Measurements from ENCODE around the gene PRAMEF1. TPM values are rescaled to one million over a fixed set of nuclear protein-coding genes. Genes with fewer than 3 reads are reported as not detected.
"Not testable (repeated sequence)": the region's sequence is repeated elsewhere in the genome, so short reads cannot be mapped to it uniquely, and the experiment has no call there.

PRAMEF1 gene
- total RNA-seq, 2 experiments from 2014 or later = not detected

GRCh38 chr1:12764016-12764415 lies 27.2 kb upstream of the PRAMEF1 start:
- no peak overlapping the region for H3K4me3 Mint-ChIP-seq
- POLR2A ChIA-PET = interaction anchor here (0.6 kb wide), 1 partner anchor 1262 kb away, joined by 3 read pairs; no protein-coding TSS in a partner anchor
- intact Hi-C loops (cut with micrococcal nuclease) = no loop called here
- H3K4me1 Mint-ChIP-seq (ENCODE audit: low read depth) = no peaks in the 10 kb centered on the region
- peaks cover 17% of the 10 kb centered on the region for H3K27me3 Mint-ChIP-seq
- no peak for DNase-seq
- CTCF ChIA-PET = no interaction called here
- no peak overlapping the region for H3K27ac Mint-ChIP-seq
- no peaks in the 10 kb centered on the region for H3K9me3 Mint-ChIP-seq
- H3K36me3 Mint-ChIP-seq = no peaks in the 10 kb centered on the region

- no peak overlapping the region for H3K27ac Mint-ChIP-seq
- POLR2A ChIA-PET = no interaction called here
- H3K9me3 Mint-ChIP-seq = no peaks in the 10 kb centered on the region
- no peak overlapping the region for H3K4me3 Mint-ChIP-seq
- H3K36me3 Mint-ChIP-seq = no peaks in the 10 kb centered on the region
- intact Hi-C loops (cut with micrococcal nuclease) = no loop called here
- CTCF ChIA-PET = no interaction called here
- H3K4me1 Mint-ChIP-seq (ENCODE audit: low read depth) = no peaks in the 10 kb centered on the region
- peaks cover 29% of the 10 kb centered on the region for H3K27me3 Mint-ChIP-seq
- no peak for DNase-seq
These were observed 22.2 kb upstream of the PRAMEF1 start for GRCh38 chr1:12769031-12769430.

DNA sequence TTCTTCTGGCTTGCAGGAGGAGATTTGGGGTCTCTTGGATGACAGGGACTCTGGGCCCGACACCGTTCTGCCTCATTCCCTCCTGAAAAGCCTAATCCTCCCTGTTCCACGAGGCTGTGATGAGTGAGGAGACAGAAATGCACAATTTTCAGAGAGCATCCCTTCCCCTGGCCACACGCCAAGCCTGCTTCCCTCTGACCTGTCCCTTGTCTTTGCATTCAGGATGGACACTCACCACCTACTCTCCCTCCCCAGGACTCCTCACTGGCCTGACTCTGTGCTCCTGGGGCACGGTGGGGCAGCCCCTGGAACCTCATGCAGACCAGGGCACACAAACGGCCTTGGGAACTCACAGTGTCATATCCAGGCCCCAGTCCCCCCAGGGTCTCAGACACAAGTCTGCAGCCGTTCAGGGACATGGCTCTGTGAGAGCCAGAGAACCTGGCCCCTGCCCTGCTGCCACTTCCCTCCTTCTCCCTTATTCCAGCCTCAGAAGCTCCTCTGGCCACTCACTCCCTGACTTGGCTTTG lies 21.2 kb upstream of the PRAMEF1 start:
- intact Hi-C loops (cut with micrococcal nuclease) = no loop called here
- Mint-ChIP-seq H3K27me3 (peaks cover 29% of the 10 kb centered on the region), H3K9me3 (no peaks in the 10 kb centered on the region), H3K4me1 (ENCODE audit: low read depth) (no peaks in the 10 kb centered on the region), H3K4me3 (no peak overlapping the region), H3K27ac (no peak overlapping the region), H3K36me3 (no peaks in the 10 kb centered on the region)
- ChIA-PET POLR2A (no interaction called here), CTCF (no interaction called here)
- no peak for DNase-seq

DNA sequence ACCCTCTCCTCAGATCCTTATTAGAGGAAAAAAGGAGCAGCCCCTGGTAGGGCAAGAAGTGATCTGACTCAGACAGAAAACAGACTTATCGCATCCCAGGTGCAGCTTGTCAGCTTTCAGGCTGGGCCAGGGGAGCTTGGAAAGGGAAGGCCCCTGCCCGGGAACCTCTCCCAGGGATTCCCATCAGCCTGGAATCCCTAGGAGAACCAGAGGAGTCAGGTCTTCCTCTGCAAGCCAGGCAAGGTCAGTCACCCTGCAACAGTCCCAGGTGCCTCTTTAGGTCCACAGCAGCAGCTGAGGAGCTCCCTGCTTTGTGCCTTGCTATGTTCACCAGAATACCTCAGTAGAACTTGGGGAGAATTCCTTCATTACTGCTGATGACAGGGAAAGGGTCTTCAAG lies 20.6 kb upstream of the PRAMEF1 start:
- H3K27me3 Mint-ChIP-seq = peaks cover 29% of the 10 kb centered on the region

DNA sequence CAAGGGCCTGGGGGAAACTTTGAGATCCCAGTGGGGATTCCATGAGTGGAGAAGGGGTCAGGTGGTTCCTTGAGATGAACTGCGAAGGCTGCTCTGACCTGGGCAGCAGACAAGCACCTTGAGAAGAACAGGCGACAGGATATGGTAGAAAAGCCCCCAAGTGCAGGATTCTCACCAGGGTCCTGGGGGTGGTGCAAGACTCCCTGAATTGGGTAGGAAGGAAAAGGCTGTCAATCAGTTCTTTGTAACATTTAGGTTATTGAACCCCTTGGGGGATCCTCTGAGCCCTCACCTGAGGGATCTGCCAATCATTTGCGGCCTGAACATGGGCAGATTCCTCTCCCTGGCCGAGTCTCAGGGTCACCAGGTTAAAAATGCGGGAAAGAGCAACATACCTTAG lies 20.0 kb upstream of the PRAMEF1 start:
- intact Hi-C loops (cut with micrococcal nuclease) = no loop called here
- CTCF ChIA-PET = no interaction called here
- no peak overlapping the region for H3K27ac Mint-ChIP-seq
- POLR2A ChIA-PET = no interaction called here
- no peaks in the 10 kb centered on the region for H3K9me3 Mint-ChIP-seq
- no peak for DNase-seq
- H3K4me3 Mint-ChIP-seq = no peak overlapping the region
- H3K36me3 Mint-ChIP-seq = no peaks in the 10 kb centered on the region
- peaks cover 29% of the 10 kb centered on the region for H3K27me3 Mint-ChIP-seq
- H3K4me1 Mint-ChIP-seq (ENCODE audit: low read depth) = no peaks in the 10 kb centered on the region

More for the DNA sequence above, 20.6 kb upstream of the PRAMEF1 start:
- CTCF ChIA-PET = no interaction called here
- no peak overlapping the region for H3K4me3 Mint-ChIP-seq
- H3K27ac Mint-ChIP-seq = no peak overlapping the region
- no peaks in the 10 kb centered on the region for H3K36me3 Mint-ChIP-seq
- H3K4me1 Mint-ChIP-seq (ENCODE audit: low read depth) = no peaks in the 10 kb centered on the region
- intact Hi-C loops (cut with micrococcal nuclease) = no loop called here
- no peaks in the 10 kb centered on the region for H3K9me3 Mint-ChIP-seq
- POLR2A ChIA-PET = no interaction called here
- no peak for DNase-seq

DNA sequence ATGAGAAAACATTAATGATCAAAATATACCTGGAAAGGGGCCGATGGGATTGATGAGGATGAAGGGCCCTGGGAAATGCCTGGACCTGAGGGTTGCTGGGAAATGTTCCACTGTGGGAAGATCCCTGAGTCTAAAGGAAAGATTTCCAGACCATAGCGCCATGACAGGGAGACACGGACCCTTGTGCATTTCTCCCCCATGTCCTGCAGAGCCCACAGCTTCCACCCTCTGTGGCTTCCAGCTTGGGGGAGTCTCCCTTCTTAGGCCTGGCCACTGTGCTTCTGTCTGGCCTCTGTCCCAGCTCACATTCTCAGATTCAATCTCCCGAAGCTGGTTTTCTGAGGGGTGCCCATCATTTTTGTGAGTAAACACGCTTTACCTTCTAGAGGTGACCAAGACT lies 18.7 kb upstream of the PRAMEF1 start:
- no peaks in the 10 kb centered on the region for H3K9me3 Mint-ChIP-seq
- intact Hi-C loops (cut with micrococcal nuclease) = no loop called here
- no peak overlapping the region for H3K4me3 Mint-ChIP-seq
- H3K4me1 Mint-ChIP-seq (ENCODE audit: low read depth) = no peaks in the 10 kb centered on the region
- no peak overlapping the region for H3K27ac Mint-ChIP-seq
- no peak for DNase-seq
- POLR2A ChIA-PET = no interaction called here
- no peaks in the 10 kb centered on the region for H3K36me3 Mint-ChIP-seq
- CTCF ChIA-PET = no interaction called here
- peaks cover 25% of the 10 kb centered on the region for H3K27me3 Mint-ChIP-seq

GRCh38 chr1:12773438-12773837 lies 17.8 kb upstream of the PRAMEF1 start, which contains the start of gene PRAMEF12:
PRAMEF12 (plus strand) TSS chr1:12773738; CDS start chr1:12774868, 1,130 bp downstream.
- no peak for DNase-seq
- ChIA-PET POLR2A (no interaction called here), CTCF (no interaction called here)
- Mint-ChIP-seq H3K4me3 (no peak within 1 kb of the TSS), H3K27ac (no peak within 1 kb of the TSS), H3K27me3 (peaks cover 24% of the 10 kb centered on the region), H3K9me3 (no peaks in the 10 kb centered on the region), H3K4me1 (ENCODE audit: low read depth) (no peaks in the 10 kb centered on the region), H3K36me3 (no peaks in the 10 kb centered on the region)
- intact Hi-C loops (cut with micrococcal nuclease) = no loop called here

GRCh38 chr1:12774801-12775345 lies 16.3 kb upstream of the PRAMEF1 start:
- Mint-ChIP-seq H3K27me3 (peaks cover 14% of the 10 kb centered on the region), H3K27ac (no peak overlapping the region), H3K36me3 (no peaks in the 10 kb centered on the region), H3K4me1 (ENCODE audit: low read depth) (no peaks in the 10 kb centered on the region), H3K4me3 (no peak overlapping the region), H3K9me3 (no peaks in the 10 kb centered on the region)
- POLR2A ChIA-PET = no interaction called here
- intact Hi-C loops (cut with micrococcal nuclease) = no loop called here
- CTCF ChIA-PET = no interaction called here
- no peak for DNase-seq

DNA sequence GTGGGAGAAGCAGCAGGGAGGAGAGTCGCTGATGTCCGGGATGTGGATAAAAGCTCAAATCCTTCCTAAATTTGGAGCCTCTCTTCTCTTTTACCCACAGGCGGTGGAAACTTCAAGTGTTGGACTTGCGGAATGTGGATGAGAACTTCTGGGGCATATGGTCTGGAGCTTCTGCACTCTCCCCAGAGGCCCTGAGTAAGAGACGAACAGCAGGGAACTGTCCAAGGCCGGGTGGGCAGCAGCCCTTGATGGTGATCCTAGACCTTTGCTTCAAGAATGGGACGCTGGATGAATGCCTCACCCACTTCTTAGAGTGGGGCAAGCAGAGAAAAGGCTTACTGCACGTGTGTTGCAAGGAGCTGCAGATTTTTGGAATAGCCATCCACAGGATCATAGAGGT lies 15.8 kb upstream of the PRAMEF1 start:
- Mint-ChIP-seq H3K4me3 (no peak overlapping the region), H3K4me1 (ENCODE audit: low read depth) (no peaks in the 10 kb centered on the region), H3K27ac (no peak overlapping the region), H3K9me3 (no peaks in the 10 kb centered on the region), H3K27me3 (peaks cover 10% of the 10 kb centered on the region), H3K36me3 (no peaks in the 10 kb centered on the region)
- DNase-seq = no peak
- intact Hi-C loops (cut with micrococcal nuclease) = no loop called here
- ChIA-PET CTCF (no interaction called here), POLR2A (no interaction called here)

GRCh38 chr1:12776801-12777557 lies 14.2 kb upstream of the PRAMEF1 start:
- POLR2A ChIA-PET = no interaction called here
- Mint-ChIP-seq H3K27me3 (peaks cover 7% of the 10 kb centered on the region), H3K36me3 (no peaks in the 10 kb centered on the region), H3K9me3 (no peaks in the 10 kb centered on the region), H3K4me1 (ENCODE audit: low read depth) (no peaks in the 10 kb centered on the region), H3K4me3 (no peak overlapping the region), H3K27ac (no peak overlapping the region)
- CTCF ChIA-PET = no interaction called here
- no peak for DNase-seq
- intact Hi-C loops (cut with micrococcal nuclease) = no loop called here

- Mint-ChIP-seq H3K36me3 (no peaks in the 10 kb centered on the region), H3K27ac (no peak overlapping the region), H3K27me3 (peaks cover 3% of the 10 kb centered on the region), H3K9me3 (peaks cover 1% of the 10 kb centered on the region), H3K4me1 (ENCODE audit: low read depth) (no peaks in the 10 kb centered on the region), H3K4me3 (no peak overlapping the region)
- POLR2A ChIA-PET = no interaction called here
- no peak for DNase-seq
- CTCF ChIA-PET = no interaction called here
- intact Hi-C loops (cut with micrococcal nuclease) = no loop called here
These were observed 13.1 kb upstream of the PRAMEF1 start for GRCh38 chr1:12778061-12778460.

DNA sequence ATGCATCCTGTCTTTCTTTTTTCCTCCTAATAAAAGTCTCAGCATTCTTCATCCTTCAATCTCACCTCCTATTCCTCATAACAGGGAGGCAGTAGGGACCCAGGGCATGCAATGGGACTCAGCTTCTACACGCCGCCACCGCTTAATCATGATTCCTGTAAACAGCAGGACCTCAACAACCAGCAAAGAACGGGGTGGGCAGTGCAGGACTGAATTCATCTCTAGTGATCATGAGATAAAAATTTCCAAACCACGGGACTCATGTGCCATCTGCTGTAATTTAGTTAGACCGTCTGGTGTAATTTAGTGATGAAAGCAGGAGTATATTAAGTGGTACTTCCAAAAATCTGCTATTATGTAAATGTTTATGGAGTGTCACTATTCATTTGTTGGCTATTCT lies 12.3 kb upstream of the PRAMEF1 start:
- ChIA-PET POLR2A (no interaction called here), CTCF (no interaction called here)
- H3K4me3 Mint-ChIP-seq = no peak overlapping the region

DNA sequence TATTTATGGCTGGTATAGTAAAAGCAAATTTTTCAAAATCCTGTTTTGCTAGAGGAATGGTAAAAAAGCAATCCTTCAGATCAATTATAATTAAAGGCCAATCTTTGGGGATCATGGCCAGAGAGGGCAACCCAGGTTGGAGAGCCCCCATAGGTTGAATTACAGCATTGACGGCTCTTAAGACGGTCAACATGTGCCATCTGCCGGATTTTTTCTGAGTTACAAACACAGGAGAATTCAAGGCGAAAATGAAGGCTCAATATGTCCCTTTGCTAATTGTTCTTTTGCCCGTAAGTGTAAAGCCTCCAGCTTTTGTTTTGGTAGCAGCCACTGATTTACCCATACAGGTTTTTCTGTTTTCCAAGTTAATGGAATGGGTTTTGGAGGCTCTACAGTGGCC lies 9.7 kb upstream of the PRAMEF1 start:
- peaks cover 27% of the 10 kb centered on the region for H3K9me3 Mint-ChIP-seq

More for the DNA sequence above, 12.3 kb upstream of the PRAMEF1 start:
- Mint-ChIP-seq H3K27ac (no peak overlapping the region), H3K4me1 (ENCODE audit: low read depth) (no peaks in the 10 kb centered on the region), H3K36me3 (no peaks in the 10 kb centered on the region), H3K9me3 (peaks cover 8% of the 10 kb centered on the region), H3K27me3 (peaks cover 2% of the 10 kb centered on the region)
- DNase-seq = no peak
- intact Hi-C loops (cut with micrococcal nuclease) = no loop called here

More for the DNA sequence above, 9.7 kb upstream of the PRAMEF1 start:
- H3K4me1 Mint-ChIP-seq (ENCODE audit: low read depth); H3K36me3 Mint-ChIP-seq; H3K27me3 Mint-ChIP-seq; intact Hi-C loops (cut with micrococcal nuclease); H3K4me3 Mint-ChIP-seq; H3K27ac Mint-ChIP-seq; DNase-seq; POLR2A ChIA-PET; CTCF ChIA-PET: not testable (repeated sequence)

Measured in activated CD4-positive, alpha-beta memory T cell treated with anti-CD3 and anti-CD28 coated beads for 36 hours (primary cell).